ENCODE data around the gene BPIFA1. TPM values are rescaled to one million over a fixed set of nuclear protein-coding genes. Genes with fewer than 3 reads are reported as not detected.

Gene BPIFA1
- total and polyA plus RNA-seq, 2 of the 8 experiments (the other 6 are each of a cell fraction or from before 2014, with no cell fraction given), result not detected

DNA sequence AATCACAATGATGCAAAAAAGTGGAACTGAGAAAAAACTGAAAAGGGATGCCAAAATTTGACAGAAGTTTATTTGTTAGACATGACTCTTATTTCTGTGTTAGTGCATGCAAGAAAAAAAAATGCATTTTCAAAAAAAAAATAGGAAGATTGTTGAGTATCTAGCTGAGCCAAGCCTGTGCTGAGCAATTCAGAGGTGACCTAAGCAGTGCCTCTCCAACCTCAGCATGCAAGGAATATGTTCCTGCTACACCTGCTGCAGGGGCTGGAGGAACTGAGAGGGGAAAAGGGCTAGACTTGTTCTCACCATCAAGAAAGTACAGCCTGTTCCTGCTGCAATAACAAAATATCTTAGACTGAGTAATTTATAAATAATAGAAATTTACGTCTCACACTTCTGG, 43.8 kb upstream of the BPIFA1 start:
- no peak overlapping the region for H2AFZ ChIP-seq (ENCODE audit: low read length)
- H3K27ac ChIP-seq (ENCODE audit: low read depth, low read length), result no peak overlapping the region
- no peak overlapping the region for H2BK5ac ChIP-seq (ENCODE audit: low read depth, low read length)
- no peak overlapping the region for H3K14ac ChIP-seq (ENCODE audit: insufficient read length)
- H4K20me1 ChIP-seq (replicated peaks in 1 of 2; ENCODE audit: control insufficient read depth in 1 of 2, insufficient read depth in 2 of 2, low read length in 2 of 2), result no peaks in the 10 kb centered on the region
- no peak overlapping the region for H4K8ac ChIP-seq (ENCODE audit: extremely low read depth, insufficient read depth, low read length)
- H3K9ac ChIP-seq (replicated peaks in 1 of 4; ENCODE audit: extremely low read depth in 1 of 4, low read depth in 3 of 4, low read length in 3 of 4), result no peak overlapping the region
- 0 out of 7 replicates have a peak, but pooled peaks cover 0 to 2% (median 0%) of the 10 kb centered on the region in 4 experiments for H3K27me3 ChIP-seq (replicated peaks in 1 of 4; ENCODE audit: control insufficient read depth in 3 of 4, extremely low read depth in 1 of 4, insufficient read depth in 3 of 4, low read length in 3 of 4)
- H3K23me2 ChIP-seq (ENCODE audit: low read depth, low read length), result no peaks in the 10 kb centered on the region
- POLR2A ChIA-PET (ENCODE audit: partially characterized antibody), result no interaction called here
- no peak overlapping the region for H2BK12ac ChIP-seq (ENCODE audit: low read depth, low read length)
- TF ChIP-seq RXRA (IDR thresholded peaks at IDR 0.05; ENCODE audit: insufficient read depth, low read depth, low read length) (no peak), TBP (IDR thresholded peaks at IDR 0.05; ENCODE audit: low read depth, low read length) (no peak), FOSL1 (IDR thresholded peaks at IDR 0.05; ENCODE audit: insufficient read depth, low read depth, low read length) (no peak), BCL11A (IDR thresholded peaks at IDR 0.05; ENCODE audit: low read depth in 2 of 2, low read length in 2 of 2) (no peak), BRCA1 (IDR thresholded peaks at IDR 0.05; ENCODE audit: low read depth, low read length) (no peak), RNF2 (IDR thresholded peaks at IDR 0.05; ENCODE audit: borderline replicate concordance, low read depth, low read length, missing control alignments, poor library complexity, severe bottlenecking) (no peak), RAD21 (IDR thresholded peaks at IDR 0.05 in 1 of 2, conservative IDR thresholded peaks at IDR 0.05 in 1 of 2; ENCODE audit: low read depth in 2 of 2, low read length in 2 of 2) (no peak), SIRT6 (IDR thresholded peaks at IDR 0.05; ENCODE audit: low read length) (no peak), EP300 (IDR thresholded peaks at IDR 0.05; ENCODE audit: borderline replicate concordance in 1 of 2, low read depth in 2 of 2, low read length in 2 of 2) (no peak), NRF1 (IDR thresholded peaks at IDR 0.05; ENCODE audit: low read depth, low read length) (no peak)
- TF ChIP-seq, protein P1, sequence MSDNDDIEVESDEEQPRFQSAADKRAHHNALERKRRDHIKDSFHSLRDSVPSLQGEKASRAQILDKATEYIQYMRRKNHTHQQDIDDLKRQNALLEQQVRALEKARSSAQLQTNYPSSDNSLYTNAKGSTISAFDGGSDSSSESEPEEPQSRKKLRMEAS (IDR thresholded peaks at IDR 0.05), result no peak
- H2BK15ac ChIP-seq (ENCODE audit: low read length), result no peak overlapping the region
- no peaks in the 10 kb centered on the region for H3K4me1 ChIP-seq (replicated peaks in 1 of 4; ENCODE audit: control insufficient read depth in 3 of 4, insufficient read depth in 4 of 4, low read length in 3 of 4)
- 82% methylated on average over 1 of the region's 1 CpG; no CpG with 5 or more reads in 1 of the 2 experiments for WGBS, 2 experiments (ENCODE audit: extremely low coverage in 1 of 2, insufficient coverage in 1 of 2, insufficient read length in 1 of 2, insufficient replicate concordance in 2 of 2, low coverage in 1 of 2, low lambda C conversion rate in 2 of 2, missing lambda C conversion rate in 1 of 2)
- H2BK120ac ChIP-seq (replicated peaks; ENCODE audit: low read depth, low read length), result no peak overlapping the region
- H3K4me2 ChIP-seq (ENCODE audit: insufficient read depth in 1 of 2, low read depth in 2 of 2, low read length in 2 of 2), result no peak overlapping the region
- H4K5ac ChIP-seq (ENCODE audit: insufficient read length, low read depth, low read length), result no peak overlapping the region
- no peaks in the 10 kb centered on the region for H3K79me1 ChIP-seq (ENCODE audit: low read depth, low read length)
- H3K23ac ChIP-seq (ENCODE audit: insufficient read length), result no peak overlapping the region
- H2BK20ac ChIP-seq (ENCODE audit: low read length), result no peak overlapping the region
- H3K4ac ChIP-seq (replicated peaks; ENCODE audit: insufficient read length, low read depth, low read length), result no peak overlapping the region
- no peaks in the 10 kb centered on the region for H3K79me2 ChIP-seq (ENCODE audit: control insufficient read depth in 1 of 2, insufficient read depth in 2 of 2, low read length in 2 of 2)
- CTCF ChIA-PET (ENCODE audit: partially characterized antibody), result no interaction called here
- DNase-seq (ENCODE audit: low read depth in 1 of 2, low spot score in 2 of 2) (no peak), FAIRE-seq (no peak)
- no peaks in the 10 kb centered on the region for H3K9me3 ChIP-seq (ENCODE audit: insufficient read depth in 2 of 2, low read depth in 1 of 2, low read length in 1 of 2)
- H3K4me3 ChIP-seq (ENCODE audit: extremely low read depth in 1 of 4, insufficient read depth in 2 of 4, low read depth in 3 of 4, low read length in 4 of 4), result no peak overlapping the region
- H4K91ac ChIP-seq (replicated peaks; ENCODE audit: insufficient read length, low read length), result no peak overlapping the region
- H3K56ac ChIP-seq (replicated peaks; ENCODE audit: insufficient read length, low read depth, low read length), result no peak overlapping the region
- no peak overlapping the region for H2AK5ac ChIP-seq (ENCODE audit: low read depth, low read length)
- no peaks in the 10 kb centered on the region for H3K36me3 ChIP-seq (ENCODE audit: control insufficient read depth in 2 of 4, insufficient read depth in 4 of 4, low read length in 3 of 4)
- no peak overlapping the region for H3K18ac ChIP-seq (ENCODE audit: extremely low read depth, low read length)
